ENCODE results near the gene TMEM163. TPM values are rescaled to one million over a fixed set of nuclear protein-coding genes. Genes with fewer than 3 reads are reported as not detected.

Gene TMEM163
- total RNA-seq, 1 donor from 2014 or later = 0.95 TPM

DNA sequence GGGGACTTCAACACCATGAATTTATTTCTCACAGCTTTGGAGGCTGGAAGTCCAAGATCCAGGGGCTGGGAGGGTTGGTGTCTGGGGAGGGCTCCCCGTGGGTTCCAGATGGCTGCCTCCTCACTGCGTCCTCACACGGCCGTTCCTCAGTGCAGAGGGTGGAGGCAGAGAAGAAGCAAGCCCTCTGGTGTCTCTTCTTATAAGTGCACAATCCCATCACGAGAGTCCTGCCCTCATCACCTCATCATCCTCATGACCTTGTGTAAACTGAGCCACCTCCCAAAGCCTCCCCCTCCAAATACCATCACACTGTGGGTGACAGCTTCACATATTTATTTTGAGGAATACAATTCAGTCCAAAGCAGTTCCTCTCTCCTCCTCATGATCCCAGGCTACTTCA, 26.3 kb downstream of the TMEM163 start:
- Mint-ChIP-seq H3K4me3 (no peak overlapping the region), H3K36me3 (no peaks in the 10 kb centered on the region), H3K27ac (no peak overlapping the region), H3K4me1 (no peaks in the 10 kb centered on the region), H3K27me3 (ENCODE audit: insufficient read depth, low read depth) (no peaks in the 10 kb centered on the region), H3K9me3 (no peaks in the 10 kb centered on the region)
- Histone ChIP-seq H2AFZ (replicated peaks) (no peak overlapping the region), H3F3A (ENCODE audit: low read depth) (no peaks in the 10 kb centered on the region), H3K27me3 (no peaks in the 10 kb centered on the region), H3K9ac (no peak overlapping the region), H3K27ac (no peak overlapping the region), H4K20me1 (ENCODE audit: low read depth) (no peaks in the 10 kb centered on the region), H3K9me3 (ENCODE audit: low read depth) (no peaks in the 10 kb centered on the region), H3K4me3 (no peak overlapping the region), H3K4me1 (no peaks in the 10 kb centered on the region), H3K79me2 (ENCODE audit: low read depth) (no peaks in the 10 kb centered on the region), H3K4me2 (no peak overlapping the region), H3K36me3 (no peaks in the 10 kb centered on the region)
- TF ChIP-seq, protein P1, sequence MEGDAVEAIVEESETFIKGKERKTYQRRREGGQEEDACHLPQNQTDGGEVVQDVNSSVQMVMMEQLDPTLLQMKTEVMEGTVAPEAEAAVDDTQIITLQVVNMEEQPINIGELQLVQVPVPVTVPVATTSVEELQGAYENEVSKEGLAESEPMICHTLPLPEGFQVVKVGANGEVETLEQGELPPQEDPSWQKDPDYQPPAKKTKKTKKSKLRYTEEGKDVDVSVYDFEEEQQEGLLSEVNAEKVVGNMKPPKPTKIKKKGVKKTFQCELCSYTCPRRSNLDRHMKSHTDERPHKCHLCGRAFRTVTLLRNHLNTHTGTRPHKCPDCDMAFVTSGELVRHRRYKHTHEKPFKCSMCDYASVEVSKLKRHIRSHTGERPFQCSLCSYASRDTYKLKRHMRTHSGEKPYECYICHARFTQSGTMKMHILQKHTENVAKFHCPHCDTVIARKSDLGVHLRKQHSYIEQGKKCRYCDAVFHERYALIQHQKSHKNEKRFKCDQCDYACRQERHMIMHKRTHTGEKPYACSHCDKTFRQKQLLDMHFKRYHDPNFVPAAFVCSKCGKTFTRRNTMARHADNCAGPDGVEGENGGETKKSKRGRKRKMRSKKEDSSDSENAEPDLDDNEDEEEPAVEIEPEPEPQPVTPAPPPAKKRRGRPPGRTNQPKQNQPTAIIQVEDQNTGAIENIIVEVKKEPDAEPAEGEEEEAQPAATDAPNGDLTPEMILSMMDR (IDR thresholded peaks at IDR 0.05) = no peak
- TF ChIP-seq EZH2phosphoT487 (IDR thresholded peaks at IDR 0.05) (no peak), EZH2 (IDR thresholded peaks at IDR 0.05) (no peak)
- DNase-seq (ENCODE audit: low spot score) = no peak

DNA sequence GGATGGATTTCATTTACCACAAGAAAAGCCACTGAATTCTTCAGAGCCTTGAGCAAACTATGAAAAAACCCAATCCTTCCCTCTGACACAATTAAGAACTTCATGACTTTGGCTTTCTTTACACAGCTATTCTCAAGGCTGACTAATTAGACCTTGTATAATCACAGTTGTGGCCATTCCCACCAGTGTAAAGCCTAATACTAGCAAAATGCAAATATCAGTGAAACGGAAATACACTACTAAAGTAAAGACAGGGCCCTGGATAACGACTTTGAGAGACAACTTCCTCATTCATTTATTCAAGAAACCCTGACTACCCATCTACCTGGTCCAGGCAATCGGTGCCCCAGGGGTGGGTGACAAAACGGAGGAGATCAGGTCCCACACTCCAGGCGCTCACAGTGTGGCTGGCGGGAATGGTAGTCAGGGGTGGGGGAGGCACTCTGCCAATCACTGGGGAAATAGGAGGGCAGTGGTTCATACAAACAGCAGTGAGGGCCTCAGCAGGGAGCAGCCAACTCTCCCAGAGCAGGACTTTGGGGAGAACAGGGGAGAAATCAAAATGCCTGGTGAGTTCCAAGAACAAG, 28.1 kb downstream of the TMEM163 start:
- DNase-seq (ENCODE audit: low spot score) = no peak

GRCh38 chr2:134689315-134689714, 29.5 kb downstream of the TMEM163 start:
- H3K79me2 ChIP-seq (ENCODE audit: low read depth) = no peaks in the 10 kb centered on the region
- H3K4me2 ChIP-seq = no peak overlapping the region
- H3F3A ChIP-seq (ENCODE audit: low read depth) = no peaks in the 10 kb centered on the region
- no peaks in the 10 kb centered on the region for H3K36me3 ChIP-seq
- DNase-seq (ENCODE audit: low spot score) = no peak
- H3K9me3 ChIP-seq (ENCODE audit: low read depth) = no peaks in the 10 kb centered on the region
- Mint-ChIP-seq H3K36me3 (no peaks in the 10 kb centered on the region), H3K4me3 (no peak overlapping the region), H3K27ac (no peak overlapping the region), H3K27me3 (ENCODE audit: insufficient read depth, low read depth) (no peaks in the 10 kb centered on the region), H3K9me3 (peaks cover 2% of the 10 kb centered on the region), H3K4me1 (no peaks in the 10 kb centered on the region)
- H3K4me1 ChIP-seq = no peaks in the 10 kb centered on the region
- no peaks in the 10 kb centered on the region for H3K27me3 ChIP-seq
- no peak overlapping the region for H3K4me3 ChIP-seq
- no peak overlapping the region for H3K9ac ChIP-seq
- no peak overlapping the region for H3K27ac ChIP-seq
- TF ChIP-seq EZH2phosphoT487 (IDR thresholded peaks at IDR 0.05) (no peak), EZH2 (IDR thresholded peaks at IDR 0.05) (no peak)
- TF ChIP-seq, protein P1 (IDR thresholded peaks at IDR 0.05) = no peak
- no peak overlapping the region for H2AFZ ChIP-seq (replicated peaks)
- no peaks in the 10 kb centered on the region for H4K20me1 ChIP-seq (ENCODE audit: low read depth)

More for the DNA sequence above, 28.1 kb downstream of the TMEM163 start:
- H3K36me3 Mint-ChIP-seq = no peaks in the 10 kb centered on the region
- H3K9me3 Mint-ChIP-seq = no peaks in the 10 kb centered on the region
- no peaks in the 10 kb centered on the region for H3K4me1 ChIP-seq
- TF ChIP-seq EZH2phosphoT487 (IDR thresholded peaks at IDR 0.05) (no peak), EZH2 (IDR thresholded peaks at IDR 0.05) (no peak)
- TF ChIP-seq, protein P1 (IDR thresholded peaks at IDR 0.05) = no peak
- H3K9ac ChIP-seq = no peak overlapping the region
- no peak overlapping the region for H3K27ac Mint-ChIP-seq
- H3K4me1 Mint-ChIP-seq = no peaks in the 10 kb centered on the region
- no peak overlapping the region for H2AFZ ChIP-seq (replicated peaks)
- H3K27me3 ChIP-seq = no peaks in the 10 kb centered on the region
- no peaks in the 10 kb centered on the region for H4K20me1 ChIP-seq (ENCODE audit: low read depth)
- H3K4me2 ChIP-seq = no peak overlapping the region
- no peak overlapping the region for H3K4me3 ChIP-seq
- H3K27ac ChIP-seq = no peak overlapping the region
- H3K27me3 Mint-ChIP-seq (ENCODE audit: insufficient read depth, low read depth) = no peaks in the 10 kb centered on the region
- H3F3A ChIP-seq (ENCODE audit: low read depth) = no peaks in the 10 kb centered on the region
- H3K4me3 Mint-ChIP-seq = no peak overlapping the region
- H3K36me3 ChIP-seq = no peaks in the 10 kb centered on the region
- no peaks in the 10 kb centered on the region for H3K79me2 ChIP-seq (ENCODE audit: low read depth)
- H3K9me3 ChIP-seq (ENCODE audit: low read depth) = no peaks in the 10 kb centered on the region

Data from neural progenitor cell (in vitro differentiated cells).